G401 (cell line): ENCODE results near the gene PSTPIP1. TPM values are rescaled to one million over a fixed set of nuclear protein-coding genes. Genes with fewer than 3 reads are reported as not detected.

Experiments
- DNase-seq: peaks from one replicate; pipeline ENCODE4 v3.0.0-alpha.2; 2015; ENCODE audit warnings: low spot score
- in situ Hi-C: cut with HindIII; loops from 2 replicates; pipeline ENCODE4 v1.10.0; 2016; ENCODE audit warnings: low sequenced_read_pairs, mixed read lengths
- total RNA-seq: library from RNA; depleted of rRNA; stranded (reverse); fragments of >200 nt; shearing (Covaris generic); gene quantifications from 2 replicates; pipeline ENCODE4 v1.2.3, GENCODE V29; 2014; rRNA removed

Gene PSTPIP1
- total RNA-seq, 1 experiment from 2014 or later: not detected

DNA sequence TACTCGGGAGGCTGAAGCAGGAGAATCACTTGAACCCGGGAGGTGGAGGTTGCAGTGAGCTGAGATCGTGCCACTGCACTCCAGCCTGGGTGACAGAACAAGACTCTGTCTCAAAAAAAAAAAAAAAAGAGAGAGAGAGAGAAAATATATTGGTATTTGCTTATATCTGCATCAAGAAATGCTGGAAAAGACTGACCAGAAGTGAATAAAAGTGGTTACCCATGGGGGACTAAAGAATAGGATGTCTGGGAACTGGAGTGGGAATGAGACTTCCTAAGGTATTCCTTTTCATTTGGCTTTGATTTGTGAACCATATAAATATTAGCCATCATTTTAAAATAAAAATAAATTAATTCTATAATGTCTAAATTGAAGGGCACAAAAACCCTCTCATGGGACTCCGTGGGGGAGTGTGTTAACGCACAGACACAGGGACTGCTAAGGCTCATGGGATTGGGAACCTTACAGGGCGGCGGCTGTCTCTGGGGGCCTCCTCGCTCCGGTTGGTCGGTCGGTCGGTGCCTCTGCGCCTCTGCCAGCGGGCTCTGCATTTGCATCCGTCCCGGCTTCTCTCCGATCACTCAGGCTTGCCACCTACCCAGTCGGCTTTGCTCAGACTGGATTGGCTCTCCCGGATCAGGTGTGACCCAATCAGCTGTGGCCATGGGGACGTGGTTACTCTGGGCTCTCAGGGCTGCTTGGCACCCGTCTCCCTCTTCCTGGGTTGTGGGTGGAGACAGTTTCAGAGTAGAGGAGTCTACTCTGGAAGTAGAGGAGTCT, 88.6 kb downstream of the PSTPIP1 start:
- in situ Hi-C loops: no loop called here
- DNase-seq: peak; percentile 90

DNA sequence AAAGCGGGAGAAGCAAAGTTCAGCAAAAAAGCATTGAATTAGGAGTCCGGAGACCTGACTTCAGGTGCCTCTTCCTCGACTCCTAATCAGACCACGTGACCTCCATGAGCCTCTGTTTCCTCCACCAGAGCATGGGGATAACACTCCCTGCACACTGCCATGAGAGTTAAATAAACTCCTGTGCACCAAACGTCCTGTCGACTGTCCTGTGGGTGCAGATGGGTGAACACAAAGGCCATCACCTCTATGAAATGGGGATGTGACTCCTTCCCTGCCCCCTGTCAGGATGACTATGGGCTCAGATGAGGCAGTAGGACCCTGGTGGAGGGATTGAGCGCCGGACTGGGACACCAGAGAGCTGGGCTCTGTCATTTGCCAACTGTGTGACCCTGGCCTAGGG, 89.5 kb downstream of the PSTPIP1 start:
- no peak for DNase-seq
- in situ Hi-C loops: no loop called here

DNA sequence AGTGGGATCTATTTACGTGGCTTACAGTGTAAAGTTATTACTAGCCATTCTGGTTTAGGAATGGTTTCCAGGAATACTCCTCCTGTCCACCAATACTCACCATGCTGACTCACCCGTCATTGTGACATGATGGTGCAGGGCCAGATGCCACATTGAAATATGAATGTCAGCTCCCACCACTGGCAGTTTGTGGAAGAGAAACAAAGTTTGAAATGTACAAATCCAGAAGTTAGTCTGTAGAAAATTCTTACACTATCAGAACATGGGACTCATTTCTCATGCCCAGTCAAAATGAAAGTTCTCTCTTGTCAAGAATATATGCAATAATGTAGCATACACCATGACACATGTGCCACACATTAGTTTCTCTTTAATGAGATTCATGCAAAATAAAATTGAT, 90.4 kb downstream of the PSTPIP1 start:
- in situ Hi-C loops: no loop called here
- no peak for DNase-seq

Other genes starting within 250 kb of the PSTPIP1 start
- gene SCAPER, start 89.8 kb upstream of the PSTPIP1 start, total RNA-seq: 3.6 and 4.6 TPM in 2 replicates
- 166 and 180 TPM in 2 replicates for gene RCN2, start 63.4 kb upstream of the PSTPIP1 start, total RNA-seq
- gene TSPAN3, start 76.0 kb downstream of the PSTPIP1 start, total RNA-seq: 235 and 245 TPM in 2 replicates